EL (cell line): ENCODE measurements around the gene CIDEA.

Experiments used
- DNase-seq: peaks from one replicate; pipeline ENCODE4 v3.0.0-alpha.2; 2016

CIDEA gene

DNA sequence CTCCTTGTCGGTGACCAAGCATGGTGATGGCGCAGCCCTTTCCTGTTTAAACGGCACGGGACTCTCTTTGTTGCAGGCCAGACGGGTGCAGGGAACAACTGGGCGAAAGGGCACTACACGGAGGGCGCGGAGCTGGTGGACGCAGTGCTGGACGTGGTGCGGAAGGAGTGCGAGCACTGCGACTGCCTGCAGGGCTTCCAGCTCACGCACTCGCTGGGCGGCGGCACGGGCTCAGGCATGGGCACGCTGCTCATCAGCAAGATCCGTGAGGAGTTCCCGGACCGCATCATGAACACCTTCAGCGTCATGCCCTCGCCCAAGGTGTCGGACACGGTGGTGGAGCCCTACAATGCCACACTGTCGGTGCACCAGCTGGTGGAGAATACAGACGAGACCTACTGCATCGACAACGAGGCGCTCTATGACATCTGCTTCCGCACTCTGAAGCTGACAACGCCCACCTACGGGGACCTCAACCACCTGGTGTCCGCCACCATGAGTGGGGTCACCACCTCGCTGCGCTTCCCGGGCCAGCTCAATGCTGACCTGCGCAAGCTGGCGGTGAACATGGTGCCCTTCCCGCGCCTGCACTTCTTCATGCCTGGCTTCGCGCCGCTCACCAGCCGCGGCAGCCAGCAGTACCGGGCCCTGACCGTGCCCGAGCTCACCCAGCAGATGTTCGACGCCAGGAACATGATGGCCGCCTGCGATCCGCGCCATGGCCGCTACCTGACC is 71.0 kb downstream of the CIDEA start:
- no peak for DNase-seq

DNA sequence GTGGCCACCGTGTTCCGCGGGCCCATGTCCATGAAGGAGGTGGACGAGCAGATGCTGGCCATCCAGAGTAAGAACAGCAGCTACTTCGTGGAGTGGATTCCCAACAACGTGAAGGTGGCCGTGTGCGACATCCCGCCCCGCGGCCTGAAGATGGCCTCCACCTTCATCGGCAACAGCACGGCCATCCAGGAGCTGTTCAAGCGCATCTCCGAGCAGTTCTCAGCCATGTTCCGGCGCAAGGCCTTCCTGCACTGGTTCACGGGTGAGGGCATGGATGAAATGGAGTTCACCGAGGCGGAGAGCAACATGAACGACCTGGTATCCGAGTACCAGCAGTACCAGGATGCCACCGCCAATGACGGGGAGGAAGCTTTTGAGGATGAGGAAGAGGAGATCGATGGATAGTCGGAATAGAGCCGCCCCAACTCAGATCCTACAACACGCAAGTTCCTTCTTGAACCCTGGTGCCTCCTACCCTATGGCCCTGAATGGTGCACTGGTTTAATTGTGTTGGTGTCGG is 71.6 kb downstream of the CIDEA start:
- DNase-seq: no peak

DNA sequence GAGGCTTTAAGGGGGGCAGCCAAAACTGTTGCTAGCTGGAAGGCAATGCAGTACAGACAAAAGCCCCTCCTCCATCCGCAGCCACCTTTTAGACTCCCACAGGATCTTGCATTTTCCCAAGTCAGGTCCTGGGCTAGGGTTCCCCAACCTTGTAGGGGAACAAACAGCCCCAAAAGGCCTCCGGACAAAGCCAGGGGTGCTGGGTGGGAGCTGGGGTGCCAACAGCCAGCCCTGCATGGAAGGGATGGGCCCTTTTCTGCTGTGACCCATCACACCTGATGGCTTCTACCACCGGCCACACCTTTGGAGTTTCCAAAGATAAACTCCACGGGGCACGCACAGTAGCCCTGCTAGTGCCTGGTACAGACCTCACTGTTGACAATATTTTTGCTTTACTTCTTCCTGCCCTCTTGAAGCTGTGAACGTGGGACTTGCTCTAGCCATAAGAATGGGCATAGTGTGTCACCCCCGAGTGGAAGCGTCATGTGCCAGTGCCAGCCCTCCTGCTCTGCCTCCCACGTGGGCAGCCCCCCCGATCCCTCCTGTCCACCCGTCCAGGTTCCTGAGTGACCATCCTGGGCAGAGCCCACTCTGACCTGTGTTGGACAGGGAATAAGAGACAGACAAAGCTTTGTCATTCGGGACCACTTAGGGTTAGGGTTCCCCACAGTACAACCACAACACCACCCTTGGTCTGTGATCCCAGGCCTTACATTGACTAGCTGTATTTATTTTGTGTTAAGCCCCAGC is 72.7 kb downstream of the CIDEA start:
- no peak for DNase-seq
